HepG2 (cell line): Measurements from ENCODE around the gene ATP4A. TPM values are rescaled to one million over a fixed set of nuclear protein-coding genes. Genes with fewer than 3 reads are reported as not detected.

Source experiments
- ATAC-seq: fragments of 200-7000 bp; cut with Tn5 transposase; 3 replicates; pipeline ENCODE4 v1.9.1; 2020; ENCODE audit warnings: mild to moderate bottlenecking, moderate library complexity
- BruUV-seq: library from RNA; stranded (reverse); fragments of 400-500 nt; replicated peaks from 2 replicates; lab custom pipeline; 2021; lab: Mats Ljungman, UMichigan
- CTCF ChIA-PET: fragments of 300-600 bp; formaldehyde crosslinking; extraction: SDS; loops from one replicate; lab custom pipeline; 2021; ENCODE audit warnings: low total read pairs, inconsistent platforms, low intra/inter-chr PET ratio; lab: Yijun Ruan, JAX
- POLR2A ChIA-PET: fragments of 350-600 bp; sonication (Branson Sonifier 250); formaldehyde crosslinking; loops from one replicate; lab custom pipeline; 2020; ENCODE audit warnings: antibody characterized with exemption, inconsistent platforms; lab: Yijun Ruan, JAX
- DNase-seq: peaks from one replicate; pipeline ENCODE4 v3.0.0-alpha.2; 2015; ENCODE audit warnings: low spot score
- FAIRE-seq: peaks from 3 replicates; lab custom pipeline; 2011; peaks lifted over from hg19 to GRCh38; lab: Jason Lieb, UNC
- H2AFZ ChIP-seq: one replicate; pipeline ENCODE4 v1.6.1; 2011; ENCODE audit warnings: low read length, inconsistent platforms
- H3K27ac ChIP-seq: fragments of 300-600 bp; 3 replicates; pipeline ENCODE4 v1.8.0; 2011; ENCODE audit warnings: mixed run types, mild to moderate bottlenecking, mixed read lengths, low read length, inconsistent platforms; ENCODE audit not compliant: insufficient read depth; ENCODE audit errors: extremely low read length
- H3K27me3 ChIP-seq, 2 experiments: fragments of 200-600 bp in 1 of 2; 2 replicates in 1 of 2; 3 replicates in 1 of 2; pipeline versions ENCODE4 v1.6.0 to v1.8.0; 2011; ENCODE audit warnings: low read length in 2 of 2, mild to moderate bottlenecking in 2 of 2, moderate library complexity in 2 of 2, inconsistent platforms in 1 of 2; ENCODE audit not compliant: insufficient read depth in 2 of 2, control insufficient read depth in 1 of 2
- H3K36me3 ChIP-seq, 2 experiments: fragments of 200-600 bp in 1 of 2; replicated peaks in 1 of 2; 2 replicates in 1 of 2; 3 replicates in 1 of 2; pipeline versions ENCODE4 v1.5.1 to v1.8.0; 2011; ENCODE audit warnings: low read length in 2 of 2, inconsistent platforms in 1 of 2; ENCODE audit not compliant: insufficient read depth in 2 of 2, control insufficient read depth in 1 of 2
- H3K4me1 ChIP-seq: 2 replicates; pipeline ENCODE4 v1.5.1; 2012; ENCODE audit warnings: low read length, inconsistent platforms; ENCODE audit not compliant: insufficient read depth
- H3K4me2 ChIP-seq: 2 replicates; pipeline ENCODE4 v1.6.0; 2011; ENCODE audit warnings: low read depth, low read length, inconsistent platforms
- H3K4me3 ChIP-seq, 3 experiments: fragments of 200-600 bp in 1 of 3; sonication (generic), shearing (Covaris generic) in 1 of 3; replicated peaks in 1 of 3; 2 replicates each; pipeline ENCODE4 v1.5.1; 2011 to 2016; ENCODE audit warnings: low read length in 3 of 3, inconsistent platforms in 2 of 3, low read depth in 2 of 3, mild to moderate bottlenecking in 2 of 3, control low read depth in 1 of 3, mixed read lengths in 1 of 3; ENCODE audit not compliant: insufficient read depth in 1 of 3
- H3K79me2 ChIP-seq: one replicate; pipeline ENCODE4 v1.6.1; 2011; ENCODE audit warnings: low read length, inconsistent platforms; ENCODE audit not compliant: insufficient read depth
- H3K9ac ChIP-seq: 2 replicates; pipeline ENCODE4 v1.6.0; 2011; ENCODE audit warnings: mild to moderate bottlenecking, low read depth, low read length, inconsistent platforms; ENCODE audit not compliant: insufficient read depth
- H3K9me3 ChIP-seq: 2 replicates; pipeline ENCODE4 v1.5.1; 2012; ENCODE audit warnings: mild to moderate bottlenecking, low read length
- H4K20me1 ChIP-seq: 2 replicates; pipeline ENCODE4 v1.6.0; 2011; ENCODE audit warnings: inconsistent platforms, mild to moderate bottlenecking, low read length, moderate library complexity; ENCODE audit not compliant: insufficient read depth
- DMTF1 ChIP-seq: sonication (generic); formaldehyde crosslinking; IDR thresholded peaks from 2 replicates; pipeline ENCODE4 v1.4.0; 2020; ENCODE audit warnings: mild to moderate bottlenecking, missing genetic modification reagents
- HDAC1 ChIP-seq: sonication (generic); formaldehyde crosslinking; IDR thresholded peaks from 2 replicates; pipeline ENCODE4 v1.5.1; 2020; ENCODE audit warnings: mild to moderate bottlenecking, missing genetic modification reagents
- IKZF4 ChIP-seq: sonication (generic); formaldehyde crosslinking; IDR thresholded peaks from 2 replicates; pipeline ENCODE4 v1.5.1; 2020; ENCODE audit warnings: borderline replicate concordance, mild to moderate bottlenecking, low read depth, missing genetic modification reagents; ENCODE audit errors: not compliant biosample characterization
- KLF13 ChIP-seq: sonication (generic); formaldehyde crosslinking; IDR thresholded peaks from 2 replicates; pipeline ENCODE4 v1.4.0; 2020; ENCODE audit warnings: mild to moderate bottlenecking, missing genetic modification reagents
- LBX2 ChIP-seq: sonication (generic); formaldehyde crosslinking; IDR thresholded peaks from 2 replicates; pipeline ENCODE4 v1.5.0; 2020; ENCODE audit warnings: missing genetic modification reagents, mild to moderate bottlenecking, borderline replicate concordance
- MED8 ChIP-seq: sonication (generic); formaldehyde crosslinking; IDR thresholded peaks from 2 replicates; pipeline ENCODE4 v1.8.1; 2023; ENCODE audit warnings: mild to moderate bottlenecking, missing genetic modification reagents; ENCODE audit not compliant: insufficient replicate concordance
- ZNF362 ChIP-seq: sonication (generic); formaldehyde crosslinking; IDR thresholded peaks from 2 replicates; pipeline ENCODE4 v1.4.0; 2020; ENCODE audit warnings: missing genetic modification reagents, mild to moderate bottlenecking, borderline replicate concordance
- ZNF569 ChIP-seq: sonication (generic); formaldehyde crosslinking; IDR thresholded peaks from 2 replicates; pipeline ENCODE4 v1.5.0; 2020; ENCODE audit warnings: mild to moderate bottlenecking, missing genetic modification reagents, moderate library complexity, borderline replicate concordance
- ZNF605 ChIP-seq: sonication (generic); formaldehyde crosslinking; IDR thresholded peaks from 2 replicates; pipeline ENCODE4 v1.8.0; 2022; ENCODE audit warnings: mild to moderate bottlenecking, missing genetic modification reagents
- ZNF800 ChIP-seq: sonication (generic); formaldehyde crosslinking; IDR thresholded peaks from 2 replicates; pipeline ENCODE4 v1.4.0; 2020; ENCODE audit warnings: missing genetic modification reagents
- WGBS: methylation state at CpG from one replicate; pipeline ENCODE4 v1.1.6; 2017; ENCODE audit warnings: low lambda C conversion rate; 5-methylcytosine and 5-hydroxymethylcytosine counted together
- in situ Hi-C: cut with HindIII; loops from 2 replicates; pipeline ENCODE4 v1.10.0; 2017; ENCODE audit warnings: low pct_unique_long_range_greater_than_20kb; ENCODE audit not compliant: extremely low pct_ligation_motif_present
- intact Hi-C: fragments of 100-400 bp; cut with micrococcal nuclease; formaldehyde crosslinking; loops from one replicate; pipeline ENCODE4 v1.10.0; 2022; ENCODE audit not compliant: unreplicated experiment
- polyA plus RNA-seq, 8 experiments: library from polyadenylated mRNA; depleted of rRNA in 3 of 8; stranded (reverse) in 7 of 8; unstranded in 1 of 8; fragments of >200 nt; fragmentation: Illumina TruSeq in 4 of 8; extraction: Trizol in 4 of 8; gene quantifications; 2 replicates each; pipeline versions ENCODE4 v1.2.1 to v1.2.3, GENCODE V29; 2011 to 2016; ENCODE audit warnings: low read depth in 4 of 8, missing spikeins in 1 of 8, mixed read lengths in 1 of 8; ENCODE audit not compliant: insufficient read depth in 1 of 8
- total RNA-seq, 5 experiments: library from RNA; depleted of rRNA; stranded (reverse); fragments of >200 nt; fragmentation: Illumina TruSeq; extraction: Trizol; gene quantifications; 2 replicates each; pipeline ENCODE4 v1.2.3, GENCODE V29; 2016; ENCODE audit warnings: low read depth in 1 of 5

The ATP4A gene
- total and polyA plus RNA-seq, 2 of the 13 experiments (the other 11 are each of a cell fraction or from before 2014, with no cell fraction given): 0.08 to 0.11 TPM

GRCh38 chr19:35559781-35560180 lies 3.7 kb downstream of the ATP4A start (continued):
- TF ChIP-seq LBX2 (CRISPR knock-in tag): no peak
- TF ChIP-seq ZNF605: no peak
- TF ChIP-seq MED8 (CRISPR knock-in tag): no peak
- no peak for TF ChIP-seq IKZF4
- TF ChIP-seq ZNF569 (CRISPR knock-in tag): no peak
- no peak for TF ChIP-seq KLF13

- Histone ChIP-seq H3K4me2 (no peak overlapping the region), H3K4me1 (peaks cover 19% of the 10 kb centered on the region), H2AFZ (no peak overlapping the region), H3K27me3 (peaks cover 1 to 48% of the 10 kb centered on the region in 2 experiments; a peak in 3 of 5 replicates), H3K79me2 (no peaks in the 10 kb centered on the region), H3K36me3 (no peaks in the 10 kb centered on the region), H4K20me1 (no peaks in the 10 kb centered on the region), H3K9me3 (no peaks in the 10 kb centered on the region), H3K4me3 (no peak overlapping the region), H3K9ac (no peak overlapping the region), H3K27ac (no peak overlapping the region)
- BruUV-seq: no TSS peak
- DNase-seq (no peak), ATAC-seq (no peak), FAIRE-seq (no peak)
- POLR2A ChIA-PET: no interaction called here
- intact Hi-C loops: loop anchor here (5.0 to 10.0 kb wide), 3 partner anchors 33 to 86 kb away; partner anchors contain the start of genes COX6B1, ETV2 and HAUS5
- CTCF ChIA-PET: no interaction called here
- in situ Hi-C loops: loop anchor here (5.0 kb wide), 1 partner anchor 33 kb away; no protein-coding TSS in a partner anchor
- WGBS: 25% methylated on average over 7 of the region's 11 CpGs
- TF ChIP-seq DMTF1 (CRISPR knock-in tag) (no peak), ZNF800 (CRISPR knock-in tag) (no peak), ZNF362 (no peak), HDAC1 (CRISPR knock-in tag) (no peak)
Measured at GRCh38 chr19:35559281-35559659, 4.2 kb downstream of the ATP4A start.
